ENCODE data around the gene FADS2. TPM values are rescaled to one million over a fixed set of nuclear protein-coding genes. Genes with fewer than 3 reads are reported as not detected.

FADS2 gene
- total and polyA plus RNA-seq, 2 of the 13 experiments (the other 11 are each of a cell fraction or from before 2014, with no cell fraction given) = 90.1 to 124 TPM

GRCh38 chr11:61840371-61840770, 12.3 kb downstream of the FADS2 start:
- TF ChIP-seq ZNF501 (CRISPR knock-in tag; IDR thresholded peaks at IDR 0.05) (no peak), PATZ1 (CRISPR knock-in tag; IDR thresholded peaks at IDR 0.05) (no peak)
- ChIA-PET CTCF (ENCODE audit: low intra/inter-chr PET ratio, low total read pairs) (no interaction called here), POLR2A (no interaction called here)
- Histone ChIP-seq H3K9ac (ENCODE audit: insufficient read depth, low read depth, low read length) (no peak overlapping the region), H3K9me3 (ENCODE audit: low read length) (no peaks in the 10 kb centered on the region), H4K20me1 (ENCODE audit: insufficient read depth, low read length) (no peaks in the 10 kb centered on the region), H3K36me3 (replicated peaks in 1 of 2; ENCODE audit: control insufficient read depth in 1 of 2, insufficient read depth in 2 of 2, low read length in 2 of 2) (peaks cover 3 to 45% of the 10 kb centered on the region in 2 experiments), H3K27ac (ENCODE audit: extremely low read length, insufficient read depth, low read length) (no peak overlapping the region), H3K4me1 (ENCODE audit: insufficient read depth, low read length) (no peaks in the 10 kb centered on the region), H3K4me2 (ENCODE audit: low read depth, low read length) (no peak overlapping the region), H3K79me2 (ENCODE audit: insufficient read depth, low read length) (no peaks in the 10 kb centered on the region), H3K4me3 (replicated peaks in 1 of 3; ENCODE audit: insufficient read depth in 1 of 3, low read depth in 2 of 3, low read length in 3 of 3) (no peak overlapping the region), H3K27me3 (ENCODE audit: control insufficient read depth in 1 of 2, insufficient read depth in 2 of 2, low read length in 2 of 2) (no peaks in the 10 kb centered on the region), H2AFZ (ENCODE audit: low read length) (no peak overlapping the region)
- ATAC-seq (no peak), DNase-seq (ENCODE audit: low spot score) (no peak), FAIRE-seq (no peak)
- in situ Hi-C loops (cut with HindIII; ENCODE audit: extremely low pct_ligation_motif_present, low pct_unique_long_range_greater_than_20kb) (no loop called here), intact Hi-C loops (cut with micrococcal nuclease; ENCODE audit: unreplicated experiment) (no loop called here)
- no TSS peak for BruUV-seq (replicated peaks)
- WGBS (ENCODE audit: low lambda C conversion rate) = 87% methylated on average over 7 of the region's 7 CpGs

GRCh38 chr11:61841636-61842527, 13.8 kb downstream of the FADS2 start:
- no peaks in the 10 kb centered on the region for H3K27me3 ChIP-seq (ENCODE audit: control insufficient read depth in 1 of 2, insufficient read depth in 2 of 2, low read length in 2 of 2)
- no peak overlapping the region for H3K4me2 ChIP-seq (ENCODE audit: low read depth, low read length)
- no peak for TF ChIP-seq TIGD3 (CRISPR knock-in tag; IDR thresholded peaks at IDR 0.05; ENCODE audit: borderline replicate concordance)
- intact Hi-C loops (cut with micrococcal nuclease; ENCODE audit: unreplicated experiment) = no loop called here
- peaks cover 3 to 45% of the 10 kb centered on the region in 2 experiments for H3K36me3 ChIP-seq (replicated peaks in 1 of 2; ENCODE audit: control insufficient read depth in 1 of 2, insufficient read depth in 2 of 2, low read length in 2 of 2)
- H3K27ac ChIP-seq (ENCODE audit: extremely low read length, insufficient read depth, low read length) = no peak overlapping the region
- no peak for DNase-seq (ENCODE audit: low spot score)
- no peaks in the 10 kb centered on the region for H3K9me3 ChIP-seq (ENCODE audit: low read length)
- ChIA-PET CTCF (ENCODE audit: low intra/inter-chr PET ratio, low total read pairs) (no interaction called here), POLR2A (no interaction called here)
- no peaks in the 10 kb centered on the region for H3K79me2 ChIP-seq (ENCODE audit: insufficient read depth, low read length)
- no peak for ATAC-seq
- in situ Hi-C loops (cut with HindIII; ENCODE audit: extremely low pct_ligation_motif_present, low pct_unique_long_range_greater_than_20kb) = no loop called here
- 97% methylated on average over 8 of the region's 12 CpGs for WGBS (ENCODE audit: low lambda C conversion rate)
- no peak overlapping the region for H3K4me3 ChIP-seq (replicated peaks in 1 of 3; ENCODE audit: insufficient read depth in 1 of 3, low read depth in 2 of 3, low read length in 3 of 3)
- peaks cover 11% of the 10 kb centered on the region; the same call in 1 of the 2 replicates for H3K4me1 ChIP-seq (ENCODE audit: insufficient read depth, low read length)
- BruUV-seq (replicated peaks) = TSS peak; percentile 39
- H4K20me1 ChIP-seq (ENCODE audit: insufficient read depth, low read length) = no peaks in the 10 kb centered on the region
- H2AFZ ChIP-seq (ENCODE audit: low read length) = no peak overlapping the region
- FAIRE-seq = no peak
- H3K9ac ChIP-seq (ENCODE audit: insufficient read depth, low read depth, low read length) = no peak overlapping the region

Data from HepG2 (cell line).